GM19351 (cell line): Measurements from ENCODE around the gene RFTN1.

Experiments used
- ATAC-seq: cut with Tn5 transposase; IDR thresholded peaks from one replicate; pipeline ENCODE4 v1.9.1; 2021; ENCODE audit warnings: mild to moderate bottlenecking, moderate library complexity; ENCODE audit not compliant: unreplicated experiment

RFTN1 gene

GRCh38 chr3:16383864-16384263 lies 129.6 kb downstream of the RFTN1 start:
- ATAC-seq: no peak

- peak; percentile 52 for ATAC-seq
Measured at GRCh38 chr3:16382845-16383244, 130.7 kb downstream of the RFTN1 start.

GRCh38 chr3:16381426-16381825 lies 132.1 kb downstream of the RFTN1 start:
- no peak for ATAC-seq

GRCh38 chr3:16380421-16380820 lies 133.1 kb downstream of the RFTN1 start:
- ATAC-seq: no peak

GRCh38 chr3:16379838-16380237 lies 133.7 kb downstream of the RFTN1 start:
- ATAC-seq: peak; percentile 24

GRCh38 chr3:16378920-16379319 lies 134.6 kb downstream of the RFTN1 start:
- peak; percentile 53 for ATAC-seq

GRCh38 chr3:16378415-16378814 lies 135.1 kb downstream of the RFTN1 start:
- ATAC-seq: no peak

GRCh38 chr3:16377847-16378302 lies 135.6 kb downstream of the RFTN1 start:
- ATAC-seq: no peak

- ATAC-seq: no peak
Measured at GRCh38 chr3:16377196-16377595, 136.3 kb downstream of the RFTN1 start.

GRCh38 chr3:16375891-16376290 lies 137.6 kb downstream of the RFTN1 start:
- ATAC-seq: no peak

GRCh38 chr3:16374935-16375245 lies 138.6 kb downstream of the RFTN1 start:
- no peak for ATAC-seq

GRCh38 chr3:16374047-16374934 lies 139.2 kb downstream of the RFTN1 start:
- peak; percentile 27 for ATAC-seq

- peak; percentile 22 for ATAC-seq
Measured at GRCh38 chr3:16373341-16373946, 140.1 kb downstream of the RFTN1 start.

GRCh38 chr3:16372362-16373292 lies 140.9 kb downstream of the RFTN1 start:
- no peak for ATAC-seq

GRCh38 chr3:16370872-16371740 lies 142.4 kb downstream of the RFTN1 start:
- peak; percentile 30 for ATAC-seq

GRCh38 chr3:16370503-16370871 lies 143.0 kb downstream of the RFTN1 start:
- no peak for ATAC-seq

- ATAC-seq: no peak
Measured at GRCh38 chr3:16369885-16370284, 143.6 kb downstream of the RFTN1 start.

- no peak for ATAC-seq
Measured at GRCh38 chr3:16369276-16369675, 144.2 kb downstream of the RFTN1 start.

GRCh38 chr3:16366581-16366980 lies 146.9 kb downstream of the RFTN1 start:
- ATAC-seq: no peak

GRCh38 chr3:16365491-16366128 lies 147.9 kb downstream of the RFTN1 start:
- no peak for ATAC-seq
